GM15510 (cell line): ENCODE results near the gene IGHMBP2.

Experiments
- POLR2A ChIP-seq: IDR thresholded peaks from 3 replicates; pipeline ENCODE4 v1.6.1; 2011; ENCODE audit warnings: borderline replicate concordance; ENCODE audit not compliant: insufficient read length; ENCODE audit errors: extremely low read depth

Gene IGHMBP2

DNA sequence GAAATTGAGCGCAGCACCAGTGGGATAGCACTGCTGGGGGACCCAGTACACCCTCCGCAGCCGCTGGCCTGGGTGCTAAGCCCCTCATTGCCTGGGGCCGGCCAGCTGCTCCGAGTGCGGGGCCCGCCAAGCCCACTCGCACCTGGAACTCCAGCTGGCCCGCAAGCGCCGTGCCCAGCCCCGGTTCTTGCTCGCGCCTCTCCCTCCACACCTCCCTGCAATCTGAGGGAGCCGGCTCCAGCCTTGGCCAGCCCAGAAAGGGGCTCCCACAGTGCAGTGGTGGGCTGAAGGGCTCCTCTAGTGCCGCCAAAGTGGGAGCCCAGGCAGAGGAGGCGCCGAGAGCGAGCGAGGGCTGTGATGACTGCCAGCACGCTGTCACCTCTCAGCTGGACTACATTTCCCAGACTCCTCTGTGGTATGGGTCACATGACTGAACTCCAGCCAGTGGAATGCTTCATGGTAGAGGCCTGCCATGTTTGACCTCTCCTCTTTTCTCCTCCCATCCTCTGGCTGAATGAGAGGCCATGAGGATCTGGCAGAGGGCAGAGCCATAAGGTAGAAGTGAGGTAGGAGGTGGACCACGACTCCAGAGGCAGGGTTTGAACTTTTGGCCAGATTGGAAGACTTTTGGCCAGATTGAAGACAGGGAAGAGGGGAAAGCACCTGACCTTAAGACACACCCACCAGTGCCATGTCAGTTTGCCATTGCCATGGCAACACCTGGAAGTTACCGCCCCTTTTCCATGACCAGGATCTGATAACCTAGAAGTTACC is 70.9 kb downstream of the IGHMBP2 start:
- TF ChIP-seq POLR2A: no peak

DNA sequence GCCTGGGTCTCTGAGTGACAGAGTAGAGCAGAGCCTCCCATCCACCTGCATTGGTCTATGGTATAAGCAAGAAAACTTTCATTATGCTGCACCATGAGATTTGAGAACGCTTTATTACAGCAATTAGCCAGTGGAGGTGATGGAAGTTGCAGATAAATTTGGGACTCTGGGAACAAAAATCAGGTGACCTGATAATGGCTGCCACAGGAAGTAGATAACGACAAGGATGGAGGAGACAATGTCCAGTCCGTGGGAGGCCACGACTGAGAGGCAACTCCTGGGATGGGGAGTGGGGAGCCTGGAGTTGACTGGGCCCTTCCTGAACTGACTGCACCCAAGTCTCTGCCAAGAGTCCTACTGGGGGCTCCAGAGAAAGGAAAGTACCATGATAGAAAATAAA is 72.4 kb downstream of the IGHMBP2 start:
- no peak for TF ChIP-seq POLR2A

DNA sequence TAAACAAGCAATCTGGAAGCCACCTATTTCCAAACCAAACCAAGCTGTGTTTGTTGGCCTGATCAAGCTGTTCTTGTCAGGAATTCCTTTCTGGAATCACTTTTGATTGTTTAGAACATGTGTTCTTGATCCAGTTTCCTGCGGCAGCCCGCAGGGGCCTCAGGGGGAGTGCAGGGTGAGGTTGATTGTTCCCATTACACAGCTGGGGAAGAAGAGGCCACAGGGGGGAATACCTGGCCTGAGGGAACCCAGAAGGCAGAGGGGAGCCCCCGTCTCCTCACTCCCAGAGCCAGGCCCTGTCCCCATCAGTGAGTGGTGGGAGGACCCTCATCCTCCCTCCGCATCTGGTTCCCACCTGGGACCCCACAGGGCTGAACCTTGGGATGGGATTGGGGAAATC is 72.9 kb downstream of the IGHMBP2 start:
- no peak for TF ChIP-seq POLR2A

DNA sequence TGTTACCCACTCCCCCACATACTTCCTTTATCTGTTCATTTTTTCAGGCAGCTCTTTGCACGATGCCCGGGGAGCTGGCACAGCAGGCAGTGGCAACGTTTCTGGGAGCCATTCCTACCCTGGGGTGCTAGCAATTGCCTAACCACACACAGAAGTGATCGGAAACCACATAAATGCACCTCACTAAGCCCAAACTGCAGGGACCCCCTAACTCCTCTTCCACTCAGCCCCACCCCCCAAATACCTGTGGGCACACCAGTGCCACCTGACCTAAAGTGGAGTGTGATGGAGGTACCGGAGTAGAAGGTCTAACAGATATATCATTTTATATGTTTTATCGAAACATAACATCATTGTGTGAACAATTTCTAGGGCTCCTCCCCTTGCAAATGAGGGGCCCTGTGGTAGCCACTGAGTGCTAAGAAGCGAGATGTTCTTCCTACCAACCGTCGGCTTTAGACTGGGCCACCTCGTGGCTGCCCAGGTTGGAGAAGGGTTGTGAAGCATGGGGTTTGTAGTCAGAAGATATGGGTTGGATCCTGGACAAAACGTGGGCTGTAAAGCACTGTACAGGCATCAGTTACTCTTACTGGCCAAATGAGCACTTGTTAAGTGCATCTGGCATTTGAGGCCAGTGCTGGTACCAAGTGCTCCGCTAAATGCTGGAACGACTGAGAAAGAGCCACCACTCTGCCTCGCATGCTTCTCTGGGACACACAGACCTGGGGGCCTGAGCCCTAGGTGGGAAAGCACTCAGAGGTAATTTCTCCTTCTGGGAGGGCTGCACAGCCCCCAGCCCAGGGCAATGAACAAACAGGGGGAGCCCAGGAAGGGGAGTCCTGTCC is 74.3 kb downstream of the IGHMBP2 start:
- no peak for TF ChIP-seq POLR2A

DNA sequence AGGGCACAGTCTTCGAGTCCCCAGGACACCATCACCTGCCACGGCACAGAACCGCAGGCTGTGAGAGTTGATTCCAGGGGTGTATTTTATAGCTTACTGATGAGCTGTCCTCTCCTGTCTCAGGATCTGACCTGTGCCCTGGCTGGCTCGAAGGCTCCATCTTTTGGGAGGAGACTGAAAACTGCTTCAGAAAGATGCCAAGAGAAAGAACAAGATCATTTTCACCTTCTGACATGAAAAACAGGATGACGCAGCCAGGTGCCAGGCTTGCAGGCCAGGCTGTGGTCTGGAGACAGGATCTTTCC is 74.9 kb downstream of the IGHMBP2 start:
- TF ChIP-seq POLR2A: no peak

DNA sequence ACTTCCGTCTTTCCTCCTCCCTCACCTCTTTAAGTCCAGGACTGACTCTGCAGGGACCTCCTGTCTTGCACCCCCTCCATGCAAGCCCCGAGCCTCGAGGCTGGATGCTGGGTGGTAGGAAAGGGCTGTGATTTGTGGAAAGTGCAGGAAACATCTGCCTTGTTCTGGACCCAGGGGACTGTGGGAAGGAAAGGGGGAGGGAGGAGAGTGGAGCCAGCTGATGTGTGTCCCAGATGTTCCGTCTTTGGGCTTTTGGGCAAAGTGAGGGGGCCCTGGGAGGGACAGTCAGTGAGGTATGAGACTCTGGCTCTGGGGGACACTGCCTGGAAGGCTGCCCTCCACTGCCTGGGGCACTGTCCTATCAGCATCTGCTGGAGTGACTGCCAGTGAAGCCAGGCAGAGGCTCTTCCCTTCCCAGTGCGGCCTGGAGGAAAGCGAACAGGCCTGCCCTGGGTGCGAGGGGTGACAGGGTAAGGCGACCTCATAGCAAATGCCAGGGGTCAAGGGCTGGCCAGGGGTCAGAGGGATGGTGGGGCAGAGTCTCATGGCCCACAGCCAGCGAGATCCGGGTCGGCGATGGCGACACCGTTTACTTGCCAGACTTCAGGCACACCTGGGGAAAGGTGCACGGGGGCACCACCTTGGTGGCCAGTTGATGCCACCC is 75.4 kb downstream of the IGHMBP2 start:
- no peak for TF ChIP-seq POLR2A

DNA sequence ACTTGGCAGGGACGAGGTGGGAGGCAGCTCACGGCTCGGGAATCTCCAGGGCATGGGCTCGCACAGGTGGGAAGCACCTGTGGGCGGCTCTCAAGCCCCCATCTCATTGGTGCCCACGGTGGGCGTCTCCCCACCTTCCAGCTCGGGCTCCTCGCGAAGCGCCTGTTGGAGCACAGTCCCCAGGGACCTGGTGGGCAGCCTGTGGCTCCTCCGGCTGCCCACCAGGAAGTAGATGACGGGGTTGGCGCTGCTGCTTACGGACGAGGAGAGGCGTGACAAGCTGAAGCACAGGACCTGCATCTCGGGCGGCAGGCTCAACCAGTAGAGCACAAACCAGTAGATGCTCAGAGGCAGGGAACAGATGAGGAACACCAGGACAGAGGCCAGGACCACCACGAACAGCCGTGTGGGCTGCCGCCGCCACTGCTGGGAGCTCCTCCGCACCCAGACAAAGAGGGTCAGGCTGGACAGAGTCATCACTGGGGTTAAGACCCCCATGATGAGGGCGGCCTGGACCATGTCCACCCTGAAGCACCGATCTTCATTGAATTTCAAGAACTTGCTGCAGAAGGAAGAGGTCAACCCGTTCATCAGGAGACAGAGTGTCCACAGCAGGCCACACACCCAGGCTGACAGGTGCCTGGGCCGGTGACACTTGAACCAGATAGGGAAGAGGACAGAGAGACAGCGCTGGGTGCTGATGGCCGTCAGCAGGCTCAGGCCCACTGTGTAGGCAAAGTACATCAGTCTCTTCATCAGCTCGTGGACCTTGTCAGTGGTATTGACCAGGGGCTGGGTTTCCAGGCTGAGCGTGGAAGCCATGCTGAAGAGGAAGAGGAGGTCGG is 76.5 kb downstream of the IGHMBP2 start:
- TF ChIP-seq POLR2A: no peak

DNA sequence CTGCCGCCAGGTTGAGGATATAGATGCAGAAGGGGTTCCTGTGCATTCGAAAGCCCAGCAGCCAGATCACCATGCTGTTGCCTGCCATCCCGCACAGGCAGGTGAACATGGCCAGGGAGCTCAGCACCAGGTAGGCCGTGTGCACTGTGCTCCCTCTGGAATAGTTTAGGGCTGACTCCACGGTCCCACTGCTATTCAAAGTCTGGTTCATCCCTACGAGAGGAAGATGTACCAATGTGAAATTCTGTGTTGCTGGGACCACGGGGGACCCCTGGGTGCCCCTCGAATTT is 77.0 kb downstream of the IGHMBP2 start, which contains the start of gene MRGPRD:
Gene MRGPRD, minus strand, starts transcription at position 211 of the 290 bp plus-strand sequence. Its CDS starts 0 bp downstream, at position 211.
- TF ChIP-seq POLR2A: no peak

DNA sequence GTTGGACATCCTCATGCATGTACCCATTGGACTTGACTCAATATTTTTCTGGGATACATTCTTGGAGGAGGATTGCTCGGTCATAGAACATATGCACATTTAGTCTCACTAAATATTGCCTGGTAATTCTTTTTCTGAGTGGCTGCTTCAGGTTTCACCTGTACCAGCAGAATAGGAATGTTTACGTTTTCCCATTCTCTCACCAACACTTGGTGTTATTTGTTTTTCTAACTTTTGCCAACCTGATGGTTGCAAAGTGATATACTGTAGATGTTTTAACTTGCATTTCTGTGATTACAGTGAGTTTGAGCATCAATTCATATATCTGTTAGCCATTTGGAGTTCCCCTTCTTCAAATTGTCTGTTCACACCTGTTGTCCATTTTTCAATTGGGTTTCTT is 78.4 kb downstream of the IGHMBP2 start:
- TF ChIP-seq POLR2A: no peak

DNA sequence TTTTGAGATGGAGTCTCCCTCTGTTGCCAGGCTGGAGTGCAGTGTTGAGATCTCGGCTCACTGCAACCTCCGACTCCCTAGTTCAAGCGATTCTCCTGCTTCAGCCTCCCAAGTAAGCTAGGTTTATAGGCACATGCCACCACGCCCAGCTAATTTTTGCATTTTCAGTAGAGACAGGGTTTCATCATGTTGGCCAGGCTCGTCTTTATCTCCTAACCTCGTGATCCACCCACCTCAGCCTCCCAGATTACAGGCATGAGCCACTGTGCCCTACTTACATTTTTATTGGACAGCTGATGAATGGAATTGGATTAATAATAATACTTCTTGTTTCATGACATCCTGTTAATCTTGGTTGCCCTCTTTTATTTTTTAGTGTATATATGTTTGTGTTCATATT is 80.1 kb downstream of the IGHMBP2 start:
- TF ChIP-seq POLR2A: no peak

DNA sequence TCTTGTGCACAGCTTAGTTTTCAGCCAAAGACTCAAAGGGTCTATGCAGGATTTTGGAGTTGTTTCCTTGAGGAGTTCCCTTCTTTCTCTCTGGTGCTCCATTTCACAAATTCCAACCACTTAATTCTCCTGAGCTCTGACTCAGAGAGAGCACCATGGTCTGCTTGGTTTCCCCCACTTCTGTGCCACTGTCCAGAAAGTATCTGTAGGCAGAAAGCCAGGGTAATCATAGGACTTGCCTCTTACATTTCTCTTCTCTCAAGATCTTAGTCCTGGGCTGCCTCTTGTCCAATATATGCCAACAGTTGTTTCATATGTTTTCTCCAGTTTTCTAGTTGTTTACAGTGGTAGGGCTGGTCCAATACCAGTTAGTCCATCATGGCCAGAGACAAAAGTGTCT is 83.5 kb downstream of the IGHMBP2 start:
- no peak for TF ChIP-seq POLR2A

DNA sequence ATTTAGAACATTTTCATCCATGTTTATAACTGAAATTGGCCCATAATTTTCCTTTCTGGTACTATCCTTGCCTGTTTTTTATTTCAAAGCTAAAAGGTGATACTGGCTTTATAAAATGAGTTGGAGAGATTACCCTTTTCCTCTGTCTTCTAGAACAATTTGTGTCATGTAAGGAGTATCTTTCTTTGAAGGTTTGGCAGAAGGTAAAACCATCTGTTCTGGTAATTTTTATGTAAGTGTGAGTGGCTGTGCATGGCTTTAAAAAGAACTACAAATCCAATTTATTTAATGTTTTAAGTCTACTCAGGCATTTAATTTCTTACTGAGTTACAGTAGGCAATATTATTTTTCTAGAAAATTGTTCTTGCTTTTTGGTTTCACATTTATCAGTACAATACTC is 84.8 kb downstream of the IGHMBP2 start:
- no peak for TF ChIP-seq POLR2A
